HepG2 (cell line): Measurements from ENCODE around the gene CDX1. TPM values are rescaled to one million over a fixed set of nuclear protein-coding genes. Genes with fewer than 3 reads are reported as not detected.

Experiments used
- ATAC-seq: fragments of 200-7000 bp; cut with Tn5 transposase; 3 replicates; pipeline ENCODE4 v1.9.1; 2020; ENCODE audit warnings: mild to moderate bottlenecking, moderate library complexity
- BruUV-seq: library from RNA; stranded (reverse); fragments of 400-500 nt; replicated peaks from 2 replicates; lab custom pipeline; 2021; lab: Mats Ljungman, UMichigan
- CTCF ChIA-PET: fragments of 300-600 bp; formaldehyde crosslinking; extraction: SDS; loops from one replicate; lab custom pipeline; 2021; ENCODE audit warnings: low total read pairs, inconsistent platforms, low intra/inter-chr PET ratio; lab: Yijun Ruan, JAX
- POLR2A ChIA-PET: fragments of 350-600 bp; sonication (Branson Sonifier 250); formaldehyde crosslinking; loops from one replicate; lab custom pipeline; 2020; ENCODE audit warnings: antibody characterized with exemption, inconsistent platforms; lab: Yijun Ruan, JAX
- DNase-seq: peaks from one replicate; pipeline ENCODE4 v3.0.0-alpha.2; 2015; ENCODE audit warnings: low spot score
- FAIRE-seq: peaks from 3 replicates; lab custom pipeline; 2011; peaks lifted over from hg19 to GRCh38; lab: Jason Lieb, UNC
- H2AFZ ChIP-seq: one replicate; pipeline ENCODE4 v1.6.1; 2011; ENCODE audit warnings: low read length, inconsistent platforms
- H3K27ac ChIP-seq: fragments of 300-600 bp; 3 replicates; pipeline ENCODE4 v1.8.0; 2011; ENCODE audit warnings: mixed run types, mild to moderate bottlenecking, mixed read lengths, low read length, inconsistent platforms; ENCODE audit not compliant: insufficient read depth; ENCODE audit errors: extremely low read length
- H3K27me3 ChIP-seq, 2 experiments: fragments of 200-600 bp in 1 of 2; 2 replicates in 1 of 2; 3 replicates in 1 of 2; pipeline versions ENCODE4 v1.6.0 to v1.8.0; 2011; ENCODE audit warnings: low read length in 2 of 2, mild to moderate bottlenecking in 2 of 2, moderate library complexity in 2 of 2, inconsistent platforms in 1 of 2; ENCODE audit not compliant: insufficient read depth in 2 of 2, control insufficient read depth in 1 of 2
- H3K36me3 ChIP-seq, 2 experiments: fragments of 200-600 bp in 1 of 2; replicated peaks in 1 of 2; 2 replicates in 1 of 2; 3 replicates in 1 of 2; pipeline versions ENCODE4 v1.5.1 to v1.8.0; 2011; ENCODE audit warnings: low read length in 2 of 2, inconsistent platforms in 1 of 2; ENCODE audit not compliant: insufficient read depth in 2 of 2, control insufficient read depth in 1 of 2
- H3K4me1 ChIP-seq: 2 replicates; pipeline ENCODE4 v1.5.1; 2012; ENCODE audit warnings: low read length, inconsistent platforms; ENCODE audit not compliant: insufficient read depth
- H3K4me2 ChIP-seq: 2 replicates; pipeline ENCODE4 v1.6.0; 2011; ENCODE audit warnings: low read depth, low read length, inconsistent platforms
- H3K4me3 ChIP-seq, 3 experiments: fragments of 200-600 bp in 1 of 3; sonication (generic), shearing (Covaris generic) in 1 of 3; replicated peaks in 1 of 3; 2 replicates each; pipeline ENCODE4 v1.5.1; 2011 to 2016; ENCODE audit warnings: low read length in 3 of 3, inconsistent platforms in 2 of 3, low read depth in 2 of 3, mild to moderate bottlenecking in 2 of 3, control low read depth in 1 of 3, mixed read lengths in 1 of 3; ENCODE audit not compliant: insufficient read depth in 1 of 3
- H3K79me2 ChIP-seq: one replicate; pipeline ENCODE4 v1.6.1; 2011; ENCODE audit warnings: low read length, inconsistent platforms; ENCODE audit not compliant: insufficient read depth
- H3K9ac ChIP-seq: 2 replicates; pipeline ENCODE4 v1.6.0; 2011; ENCODE audit warnings: mild to moderate bottlenecking, low read depth, low read length, inconsistent platforms; ENCODE audit not compliant: insufficient read depth
- H3K9me3 ChIP-seq: 2 replicates; pipeline ENCODE4 v1.5.1; 2012; ENCODE audit warnings: mild to moderate bottlenecking, low read length
- H4K20me1 ChIP-seq: 2 replicates; pipeline ENCODE4 v1.6.0; 2011; ENCODE audit warnings: inconsistent platforms, mild to moderate bottlenecking, low read length, moderate library complexity; ENCODE audit not compliant: insufficient read depth
- BRD4 ChIP-seq: sonication (generic); formaldehyde crosslinking; IDR thresholded peaks from 2 replicates; pipeline ENCODE4 v1.4.0; 2020; ENCODE audit warnings: missing genetic modification reagents
- HNRNPK ChIP-seq: fragments of 200-400 bp; formaldehyde crosslinking; IDR thresholded peaks from 2 replicates; pipeline ENCODE4 v1.6.1; 2018; ENCODE audit warnings: low read length, low read depth, moderate library complexity, mild to moderate bottlenecking; ENCODE audit not compliant: poor library complexity, severe bottlenecking
- HNRNPUL1 ChIP-seq: fragments of 200-400 bp; formaldehyde crosslinking; IDR thresholded peaks from 2 replicates; pipeline ENCODE4 v1.6.1; 2017; ENCODE audit warnings: low read depth, mild to moderate bottlenecking, low read length, moderate library complexity
- NCOA1 ChIP-seq: sonication (generic); formaldehyde crosslinking; IDR thresholded peaks from 2 replicates; pipeline ENCODE4 v1.9.0; 2021; ENCODE audit warnings: missing genetic modification reagents
- PLRG1 ChIP-seq: fragments of 450-650 bp; conservative IDR thresholded peaks from 2 replicates; pipeline ENCODE4 v1.6.1; 2016
- ZBTB33 ChIP-seq: sonication (generic); formaldehyde crosslinking; IDR thresholded peaks from 2 replicates; pipeline ENCODE4 v1.4.0; 2020; ENCODE audit warnings: missing genetic modification reagents
- ZNF891 ChIP-seq: sonication (generic); formaldehyde crosslinking; IDR thresholded peaks from 2 replicates; pipeline ENCODE4 v1.5.0; 2020; ENCODE audit warnings: mild to moderate bottlenecking, missing genetic modification reagents
- WGBS: methylation state at CpG from one replicate; pipeline ENCODE4 v1.1.6; 2017; ENCODE audit warnings: low lambda C conversion rate; 5-methylcytosine and 5-hydroxymethylcytosine counted together
- in situ Hi-C: cut with HindIII; loops from 2 replicates; pipeline ENCODE4 v1.10.0; 2017; ENCODE audit warnings: low pct_unique_long_range_greater_than_20kb; ENCODE audit not compliant: extremely low pct_ligation_motif_present
- intact Hi-C: fragments of 100-400 bp; cut with micrococcal nuclease; formaldehyde crosslinking; loops from one replicate; pipeline ENCODE4 v1.10.0; 2022; ENCODE audit not compliant: unreplicated experiment
- polyA plus RNA-seq, 8 experiments: library from polyadenylated mRNA; depleted of rRNA in 3 of 8; stranded (reverse) in 7 of 8; unstranded in 1 of 8; fragments of >200 nt; fragmentation: Illumina TruSeq in 4 of 8; extraction: Trizol in 4 of 8; gene quantifications; 2 replicates each; pipeline versions ENCODE4 v1.2.1 to v1.2.3, GENCODE V29; 2011 to 2016; ENCODE audit warnings: low read depth in 4 of 8, missing spikeins in 1 of 8, mixed read lengths in 1 of 8; ENCODE audit not compliant: insufficient read depth in 1 of 8
- total RNA-seq, 5 experiments: library from RNA; depleted of rRNA; stranded (reverse); fragments of >200 nt; fragmentation: Illumina TruSeq; extraction: Trizol; gene quantifications; 2 replicates each; pipeline ENCODE4 v1.2.3, GENCODE V29; 2016; ENCODE audit warnings: low read depth in 1 of 5
- TF ChIP-seq, protein P1 (sequence below): sonication (generic); formaldehyde crosslinking; IDR thresholded peaks from 2 replicates; pipeline ENCODE4 v1.4.0; 2020; ENCODE audit warnings: missing genetic modification reagents

CDX1 gene
- total and polyA plus RNA-seq, 2 of the 13 experiments (the other 11 are each of a cell fraction or from before 2014, with no cell fraction given): not detected

GRCh38 chr5:150163035-150163434 is 3.5 kb upstream of the CDX1 start:
- in situ Hi-C loops: loop anchor here (5.0 kb wide), 1 partner anchor 54 kb away; no protein-coding TSS in a partner anchor
- CTCF ChIA-PET: interaction anchor here (2.0 to 2.8 kb wide), 2 partner anchors 33 to 55 kb away, joined by 8 to 25 read pairs; no protein-coding TSS in a partner anchor
- 44% methylated on average over 3 of the region's 3 CpGs for WGBS
- intact Hi-C loops: loop anchor here (5.0 kb wide), 1 partner anchor 189 kb away; no protein-coding TSS in a partner anchor
- no peaks in the 10 kb centered on the region for H3K36me3 ChIP-seq
- BruUV-seq: no TSS peak
- DNase-seq (no peak), ATAC-seq (no peak), FAIRE-seq (no peak)
- H3K9me3 ChIP-seq: no peaks in the 10 kb centered on the region
- H3K4me2 ChIP-seq: peak overlapping the region; percentile 74
- H2AFZ ChIP-seq: no peak overlapping the region
- peaks cover 73% of the 10 kb centered on the region for H3K4me1 ChIP-seq
- no peak overlapping the region for H3K27ac ChIP-seq
- peaks cover 0 to 1% of the 10 kb centered on the region in 2 experiments; a peak in 2 of 5 replicates for H3K27me3 ChIP-seq
- no peaks in the 10 kb centered on the region for H4K20me1 ChIP-seq
- TF ChIP-seq ZBTB33 (CRISPR knock-in tag) (no peak), HNRNPK (no peak), ZNF891 (CRISPR knock-in tag) (no peak), PLRG1 (no peak), BRD4 (CRISPR knock-in tag) (no peak), HNRNPUL1 (no peak), NCOA1 (CRISPR knock-in tag) (no peak)
- TF ChIP-seq, protein P1, sequence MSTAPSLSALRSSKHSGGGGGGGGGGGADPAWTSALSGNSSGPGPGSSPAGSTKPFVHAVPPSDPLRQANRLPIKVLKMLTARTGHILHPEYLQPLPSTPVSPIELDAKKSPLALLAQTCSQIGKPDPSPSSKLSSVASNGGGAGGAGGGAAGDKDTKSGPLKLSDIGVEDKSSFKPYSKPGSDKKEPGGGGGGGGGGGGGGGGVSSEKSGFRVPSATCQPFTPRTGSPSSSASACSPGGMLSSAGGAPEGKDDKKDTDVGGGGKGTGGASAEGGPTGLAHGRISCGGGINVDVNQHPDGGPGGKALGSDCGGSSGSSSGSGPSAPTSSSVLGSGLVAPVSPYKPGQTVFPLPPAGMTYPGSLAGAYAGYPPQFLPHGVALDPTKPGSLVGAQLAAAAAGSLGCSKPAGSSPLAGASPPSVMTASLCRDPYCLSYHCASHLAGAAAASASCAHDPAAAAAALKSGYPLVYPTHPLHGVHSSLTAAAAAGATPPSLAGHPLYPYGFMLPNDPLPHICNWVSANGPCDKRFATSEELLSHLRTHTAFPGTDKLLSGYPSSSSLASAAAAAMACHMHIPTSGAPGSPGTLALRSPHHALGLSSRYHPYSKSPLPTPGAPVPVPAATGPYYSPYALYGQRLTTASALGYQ (CRISPR knock-in tag): no peak
- no peaks in the 10 kb centered on the region for H3K79me2 ChIP-seq
- peak overlapping the region in 1 of 3 experiments; percentile 61; a peak in 1 of 6 replicates for H3K4me3 ChIP-seq
- POLR2A ChIA-PET: interaction anchor here (1.2 to 1.4 kb wide), 2 partner anchors 13 to 26 kb away, joined by 3 to 5 read pairs; no protein-coding TSS in a partner anchor
- H3K9ac ChIP-seq: no peak overlapping the region
